ENCODE results near the gene LRRC45. TPM values are rescaled to one million over a fixed set of nuclear protein-coding genes. Genes with fewer than 3 reads are reported as not detected.

The LRRC45 gene
- total and polyA plus RNA-seq, 8 donors, result 8.3 to 171 (median 21.0) TPM

DNA sequence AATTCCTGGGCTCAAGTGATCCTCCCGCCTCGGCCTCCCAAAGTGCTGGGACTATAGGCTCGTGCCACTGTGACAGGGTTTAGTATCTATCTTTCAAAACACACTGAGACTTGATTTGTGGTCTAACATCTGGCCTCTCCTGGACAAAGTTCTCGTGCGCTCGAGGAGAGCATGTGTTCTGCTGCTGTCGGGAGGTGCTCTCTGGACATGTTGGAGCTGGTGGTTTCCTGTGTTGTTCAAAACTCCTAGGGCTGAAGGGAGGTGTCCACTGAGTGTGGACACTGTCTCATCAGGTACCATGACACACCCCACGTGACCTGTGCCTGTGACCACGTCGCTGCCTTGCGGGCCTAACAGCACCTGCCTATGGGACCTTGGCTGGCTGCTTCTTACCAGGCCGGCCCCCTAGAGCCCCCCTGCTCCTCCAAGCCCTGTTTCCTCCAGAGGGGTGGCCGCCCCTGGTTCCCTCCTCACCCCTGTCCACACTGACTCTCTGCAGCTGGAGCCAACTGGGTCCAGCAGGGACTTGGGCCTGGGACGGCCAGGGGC, 22.9 kb downstream of the LRRC45 start:
- H3K27me3 ChIP-seq, result no peaks in the 10 kb centered on the region
- peaks cover 10 to 25% (median 19%) of the 10 kb centered on the region in 4 donors for H3K4me1 ChIP-seq
- intact Hi-C loops (cut with DNase I; ENCODE audit: low total_unique reads), result no loop called here
- H3K4me3 ChIP-seq, result no peak overlapping the region
- H3K27ac ChIP-seq, result no peak overlapping the region
- WGBS, 5 donors, result 71 to 80% (median 75%) methylated on average over 13 to 14 of the region's 14 CpGs
- no peaks in the 10 kb centered on the region for H3K9me3 ChIP-seq
- H3K36me3 ChIP-seq, result peaks cover 3 to 40% (median 35%) of the 10 kb centered on the region in 4 donors
- no peak for DNase-seq
- no peak for TF ChIP-seq EP300 (IDR thresholded peaks at IDR 0.05)
- no peak for TF ChIP-seq POLR2AphosphoS5 (IDR thresholded peaks at IDR 0.05)
- TF ChIP-seq, protein P1, sequence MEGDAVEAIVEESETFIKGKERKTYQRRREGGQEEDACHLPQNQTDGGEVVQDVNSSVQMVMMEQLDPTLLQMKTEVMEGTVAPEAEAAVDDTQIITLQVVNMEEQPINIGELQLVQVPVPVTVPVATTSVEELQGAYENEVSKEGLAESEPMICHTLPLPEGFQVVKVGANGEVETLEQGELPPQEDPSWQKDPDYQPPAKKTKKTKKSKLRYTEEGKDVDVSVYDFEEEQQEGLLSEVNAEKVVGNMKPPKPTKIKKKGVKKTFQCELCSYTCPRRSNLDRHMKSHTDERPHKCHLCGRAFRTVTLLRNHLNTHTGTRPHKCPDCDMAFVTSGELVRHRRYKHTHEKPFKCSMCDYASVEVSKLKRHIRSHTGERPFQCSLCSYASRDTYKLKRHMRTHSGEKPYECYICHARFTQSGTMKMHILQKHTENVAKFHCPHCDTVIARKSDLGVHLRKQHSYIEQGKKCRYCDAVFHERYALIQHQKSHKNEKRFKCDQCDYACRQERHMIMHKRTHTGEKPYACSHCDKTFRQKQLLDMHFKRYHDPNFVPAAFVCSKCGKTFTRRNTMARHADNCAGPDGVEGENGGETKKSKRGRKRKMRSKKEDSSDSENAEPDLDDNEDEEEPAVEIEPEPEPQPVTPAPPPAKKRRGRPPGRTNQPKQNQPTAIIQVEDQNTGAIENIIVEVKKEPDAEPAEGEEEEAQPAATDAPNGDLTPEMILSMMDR (IDR thresholded peaks at IDR 0.05), result no peak
- no peak for TF ChIP-seq POLR2A (IDR thresholded peaks at IDR 0.05)

DNA sequence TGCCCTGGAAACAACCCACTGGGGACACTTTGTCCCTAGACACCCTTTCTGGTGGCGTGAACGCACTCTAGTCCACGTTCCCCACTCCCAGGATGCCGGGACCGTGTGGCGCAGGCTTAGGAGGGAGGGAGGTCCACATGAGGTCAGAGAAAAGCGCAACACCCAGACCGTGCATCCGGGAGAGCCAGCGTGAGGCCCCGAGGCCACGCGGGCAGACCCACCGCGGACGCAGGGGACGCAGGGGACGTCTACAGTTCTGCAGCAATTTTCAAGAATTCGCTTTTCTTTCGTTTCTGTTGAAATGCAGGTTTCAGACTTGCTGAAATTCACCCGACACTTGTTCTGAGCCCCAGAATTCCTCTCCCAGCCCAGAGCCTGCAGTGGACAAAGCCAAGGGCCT, 23.8 kb downstream of the LRRC45 start:
- peaks cover 10 to 28% (median 22%) of the 10 kb centered on the region in 4 donors for H3K4me1 ChIP-seq
- peaks cover 3 to 40% (median 35%) of the 10 kb centered on the region in 4 donors for H3K36me3 ChIP-seq
- no peak overlapping the region for H3K27ac ChIP-seq
- H3K9me3 ChIP-seq, result no peaks in the 10 kb centered on the region
- no peak for TF ChIP-seq EP300 (IDR thresholded peaks at IDR 0.05)
- no peak for TF ChIP-seq POLR2AphosphoS5 (IDR thresholded peaks at IDR 0.05)
- TF ChIP-seq, protein P1 (IDR thresholded peaks at IDR 0.05), result no peak
- no peak for TF ChIP-seq POLR2A (IDR thresholded peaks at IDR 0.05)
- H3K27me3 ChIP-seq, result no peaks in the 10 kb centered on the region
- intact Hi-C loops (cut with DNase I; ENCODE audit: low total_unique reads), result no loop called here
- H3K4me3 ChIP-seq, result no peak overlapping the region
- DNase-seq, result no peak
- WGBS, 5 donors, result 89 to 93% (median 92%) methylated on average over 16 to 21 of the region's 21 CpGs

DNA sequence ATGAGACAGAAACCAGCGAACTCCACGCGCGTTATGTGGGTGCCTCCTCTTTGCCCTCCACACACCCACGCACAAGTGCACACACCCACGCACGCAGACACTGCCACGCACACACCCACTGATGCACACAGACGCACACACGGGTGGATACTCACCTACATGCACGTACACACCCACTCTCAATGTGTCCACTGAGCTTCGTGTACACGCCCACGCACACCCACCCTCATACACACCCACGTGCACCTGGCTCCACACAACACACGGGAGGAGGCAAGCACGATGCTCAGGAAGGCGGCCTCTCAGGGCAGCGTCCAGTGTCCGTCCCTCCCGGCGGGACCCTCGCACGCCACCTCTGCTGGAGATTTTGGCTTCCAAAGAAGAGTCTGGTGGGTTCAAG, 24.3 kb downstream of the LRRC45 start:
- DNase-seq, result no peak
- no peaks in the 10 kb centered on the region for H3K9me3 ChIP-seq
- intact Hi-C loops (cut with DNase I; ENCODE audit: low total_unique reads), result no loop called here
- 84 to 94% (median 90%) methylated on average over 20 to 24 of the region's 24 CpGs for WGBS, 5 donors
- H3K4me3 ChIP-seq, result no peak overlapping the region
- H3K27me3 ChIP-seq, result no peaks in the 10 kb centered on the region
- TF ChIP-seq POLR2AphosphoS5 (IDR thresholded peaks at IDR 0.05), result no peak
- TF ChIP-seq, protein P1 (IDR thresholded peaks at IDR 0.05), result no peak
- no peak for TF ChIP-seq EP300 (IDR thresholded peaks at IDR 0.05)
- no peak for TF ChIP-seq POLR2A (IDR thresholded peaks at IDR 0.05)
- no peak overlapping the region for H3K27ac ChIP-seq
- peaks cover 12 to 31% (median 25%) of the 10 kb centered on the region in 4 donors for H3K4me1 ChIP-seq
- H3K36me3 ChIP-seq, result peaks cover 3 to 40% (median 35%) of the 10 kb centered on the region in 4 donors

DNA sequence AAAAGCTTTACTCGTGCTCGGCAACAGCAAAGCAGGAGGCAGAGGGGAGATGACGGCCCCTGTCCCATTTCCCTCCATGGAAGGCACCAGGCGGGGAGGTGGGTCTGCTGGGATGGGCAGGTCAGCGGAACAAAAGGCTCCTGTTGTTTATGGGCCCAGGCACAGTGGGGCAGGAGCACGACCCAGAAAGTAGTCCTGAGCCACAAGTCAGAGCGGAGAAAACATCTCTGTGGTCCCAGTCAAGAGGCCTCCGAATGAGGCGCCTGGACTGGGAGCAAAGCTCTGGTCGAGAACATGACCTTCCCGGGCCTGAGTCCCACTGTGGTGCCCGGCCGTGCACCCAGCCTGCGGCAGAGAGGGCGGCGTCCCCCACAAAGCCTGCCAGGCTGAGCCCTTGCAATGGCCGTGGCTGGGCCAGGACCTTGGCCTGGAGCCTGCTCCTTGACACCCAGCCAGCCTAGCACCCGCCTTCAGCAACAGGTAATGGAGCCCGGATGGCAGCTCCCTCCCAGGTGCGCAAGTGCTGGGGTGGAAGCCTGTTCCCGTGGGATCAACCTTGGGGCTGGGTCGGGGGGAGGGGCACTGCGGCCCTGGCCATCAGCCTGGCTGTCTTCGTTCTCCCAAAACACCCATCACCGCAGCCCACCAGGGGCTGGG, 24.9 kb downstream of the LRRC45 start:
- TF ChIP-seq POLR2A (IDR thresholded peaks at IDR 0.05) (no peak), POLR2AphosphoS5 (IDR thresholded peaks at IDR 0.05) (no peak), EP300 (IDR thresholded peaks at IDR 0.05) (no peak)
- TF ChIP-seq, protein P1 (IDR thresholded peaks at IDR 0.05), result no peak
- 86 to 91% (median 87%) methylated on average over 18 to 25 of the region's 25 CpGs for WGBS, 5 donors
- no peak overlapping the region for H3K27ac ChIP-seq
- peaks cover 18 to 38% (median 32%) of the 10 kb centered on the region in 4 donors for H3K4me1 ChIP-seq
- H3K36me3 ChIP-seq, result peaks cover 3 to 40% (median 35%) of the 10 kb centered on the region in 4 donors
- no peak for DNase-seq
- no peaks in the 10 kb centered on the region for H3K9me3 ChIP-seq
- intact Hi-C loops (cut with DNase I; ENCODE audit: low total_unique reads), result no loop called here
- no peaks in the 10 kb centered on the region for H3K27me3 ChIP-seq
- H3K4me3 ChIP-seq, result no peak overlapping the region

All from stomach (tissue), 9 donors.